DLD1 (cell line): ENCODE data around the gene STOM.

Source experiments
- in situ Hi-C: cut with HindIII; loops from 2 replicates; pipeline ENCODE4 v1.10.0; 2017; ENCODE audit warnings: low sequenced_read_pairs

Gene STOM

DNA sequence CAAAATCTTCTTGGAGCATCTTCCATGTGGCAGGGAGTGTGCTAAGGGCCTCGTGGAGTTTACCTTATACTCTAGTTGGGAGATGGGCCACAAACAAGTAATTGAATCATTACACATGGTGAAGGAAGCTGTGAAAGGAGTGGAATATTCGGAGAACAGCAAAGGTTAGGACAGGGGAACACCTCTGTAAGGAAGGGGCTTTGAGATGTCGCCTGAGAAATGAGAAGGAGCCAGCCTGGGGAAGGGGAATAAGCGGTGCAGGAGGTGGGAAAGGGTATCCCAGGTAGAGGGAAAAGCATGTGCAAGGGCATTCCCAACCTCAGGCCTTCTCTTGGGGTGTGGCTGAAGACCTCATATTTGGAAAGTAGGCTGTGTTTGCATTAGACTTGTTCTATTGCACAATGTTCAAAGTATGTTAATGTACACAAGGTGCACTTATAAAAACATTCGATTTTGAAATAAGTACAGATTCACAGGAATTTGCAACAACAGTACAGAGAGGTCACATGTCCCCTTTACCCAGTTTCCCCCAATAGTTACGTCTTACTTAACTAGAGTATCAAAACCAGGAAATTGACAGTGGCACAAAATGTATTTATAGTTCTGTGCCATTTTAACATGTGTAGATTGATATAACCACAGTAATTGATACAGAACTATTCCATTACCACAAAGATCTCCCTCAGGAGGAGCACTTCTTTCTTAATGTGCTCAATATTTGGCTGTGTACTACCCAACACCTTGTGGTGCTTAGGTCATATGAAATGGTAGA lies 2.4 kb upstream of the STOM start:
- in situ Hi-C loops: no loop called here

- in situ Hi-C loops: no loop called here
These were observed 1.5 kb upstream of the STOM start for GRCh38 chr9:121371495-121372061.

DNA sequence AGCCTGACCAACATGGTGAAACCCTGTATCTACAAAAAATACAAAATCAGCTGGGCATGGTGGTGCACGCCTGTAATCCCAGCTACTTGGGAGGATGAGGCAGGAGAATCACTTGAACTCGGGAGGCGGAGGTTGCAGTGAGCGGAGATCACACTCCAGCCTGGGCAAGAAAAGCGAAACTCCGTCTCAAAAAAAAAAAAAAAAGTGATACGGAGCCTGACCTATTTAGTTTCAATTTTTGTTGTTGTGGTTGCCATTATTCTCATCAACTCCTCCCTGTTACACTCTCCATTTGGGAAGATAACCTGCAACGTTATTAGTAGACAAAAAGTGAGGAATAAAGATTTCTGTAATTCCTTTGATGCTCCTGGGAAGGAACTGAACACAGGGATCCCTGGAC lies 1.3 kb downstream of the STOM start:
- in situ Hi-C loops: no loop called here

DNA sequence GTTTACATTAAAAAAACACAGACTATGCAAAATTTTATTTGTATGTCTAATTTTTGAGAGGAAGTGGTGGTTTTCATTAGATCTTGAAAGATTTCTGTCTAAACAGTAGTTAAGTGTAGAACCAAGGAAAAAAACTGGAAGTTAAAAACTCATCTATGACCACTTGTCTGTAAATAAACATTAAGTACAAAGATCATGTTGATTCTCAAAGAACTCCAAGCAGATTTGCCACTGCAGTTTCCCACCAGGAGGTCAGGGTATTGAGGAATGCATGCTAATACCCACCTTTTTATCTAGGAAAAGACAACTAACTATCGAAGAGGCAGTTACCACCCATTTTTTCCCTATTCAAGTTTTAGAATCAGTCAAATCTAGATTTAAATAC lies 1.9 kb downstream of the STOM start:
- in situ Hi-C loops: no loop called here

- in situ Hi-C loops: no loop called here
These were observed 2.5 kb downstream of the STOM start for GRCh38 chr9:121367306-121368137.

- in situ Hi-C loops: no loop called here
These were observed 3.3 kb downstream of the STOM start for GRCh38 chr9:121366611-121367192.

- in situ Hi-C loops: no loop called here
These were observed 4.5 kb downstream of the STOM start for GRCh38 chr9:121365564-121365963.

- in situ Hi-C loops: no loop called here
These were observed 5.2 kb downstream of the STOM start for GRCh38 chr9:121364886-121365285.

DNA sequence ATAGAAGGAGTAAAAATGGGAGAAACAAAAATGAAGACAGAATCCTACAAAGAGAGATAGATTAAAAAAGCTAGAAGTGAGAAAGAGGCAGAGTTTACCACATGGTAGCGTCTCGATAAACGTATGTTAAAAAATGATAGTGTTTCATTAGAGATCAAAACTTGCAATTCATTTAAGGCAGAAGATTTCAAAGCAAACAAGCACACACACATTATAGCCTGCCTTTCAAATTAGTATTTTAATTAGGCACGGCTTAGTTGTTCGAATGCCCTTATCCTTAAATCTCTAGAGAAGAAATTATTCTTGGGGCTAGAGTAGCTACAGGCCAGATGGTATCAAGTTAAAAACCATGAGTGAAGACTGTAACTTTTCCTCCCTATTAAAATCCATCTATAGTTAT lies 6.0 kb downstream of the STOM start:
- in situ Hi-C loops: no loop called here

DNA sequence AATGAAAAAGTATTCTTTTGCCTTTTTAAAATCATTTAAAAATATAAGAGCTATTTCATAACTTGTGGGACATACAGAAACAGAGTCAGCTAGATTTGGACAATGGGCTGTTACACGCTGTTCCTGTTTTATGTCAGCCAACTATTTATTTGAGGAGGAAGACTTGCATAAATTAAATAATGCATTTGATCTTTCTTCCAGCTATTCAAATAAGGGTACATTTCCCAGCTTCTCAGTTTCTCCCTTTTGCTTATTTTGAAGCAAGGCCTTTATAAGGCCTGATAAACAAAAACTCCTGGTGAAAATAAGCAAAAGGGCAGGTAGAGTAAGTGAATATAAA lies 6.5 kb downstream of the STOM start:
- in situ Hi-C loops: no loop called here

DNA sequence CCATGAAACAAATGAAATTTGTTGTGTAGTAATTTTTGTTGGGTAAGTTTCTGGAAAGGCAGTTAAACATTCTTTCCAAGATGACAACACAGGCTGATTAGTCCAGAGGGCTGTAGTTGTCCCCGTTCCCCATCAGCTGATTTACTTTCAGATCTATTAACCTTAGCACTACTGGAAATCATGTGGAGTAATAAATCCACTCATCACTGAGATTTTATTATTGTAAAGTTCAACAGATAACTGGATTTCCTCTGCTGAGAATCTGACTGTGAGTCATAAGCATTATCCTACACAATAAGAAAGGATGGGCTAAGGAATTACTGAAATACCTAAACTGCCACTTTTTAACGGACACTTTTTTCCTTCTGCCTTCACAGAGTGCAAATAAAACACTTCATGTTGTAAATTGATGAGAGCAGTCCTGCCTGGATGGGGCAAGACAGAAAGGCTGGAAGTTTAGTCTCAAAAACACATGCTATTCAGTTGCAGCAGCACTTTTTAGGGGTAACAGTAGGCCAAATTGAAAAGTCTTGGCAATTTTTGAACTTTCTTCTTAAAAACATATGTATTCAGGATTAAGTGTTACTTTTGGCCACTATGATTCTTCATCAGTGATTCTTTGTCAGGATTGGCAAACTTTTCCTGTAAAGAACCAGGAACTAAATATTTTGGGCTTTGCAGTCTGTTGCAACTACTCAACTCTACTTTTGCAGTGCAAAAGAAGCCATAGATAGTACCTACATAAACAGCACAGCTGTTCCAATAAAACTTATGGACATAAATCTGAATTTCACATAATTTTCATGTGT lies 7.0 kb downstream of the STOM start:
- in situ Hi-C loops: no loop called here

DNA sequence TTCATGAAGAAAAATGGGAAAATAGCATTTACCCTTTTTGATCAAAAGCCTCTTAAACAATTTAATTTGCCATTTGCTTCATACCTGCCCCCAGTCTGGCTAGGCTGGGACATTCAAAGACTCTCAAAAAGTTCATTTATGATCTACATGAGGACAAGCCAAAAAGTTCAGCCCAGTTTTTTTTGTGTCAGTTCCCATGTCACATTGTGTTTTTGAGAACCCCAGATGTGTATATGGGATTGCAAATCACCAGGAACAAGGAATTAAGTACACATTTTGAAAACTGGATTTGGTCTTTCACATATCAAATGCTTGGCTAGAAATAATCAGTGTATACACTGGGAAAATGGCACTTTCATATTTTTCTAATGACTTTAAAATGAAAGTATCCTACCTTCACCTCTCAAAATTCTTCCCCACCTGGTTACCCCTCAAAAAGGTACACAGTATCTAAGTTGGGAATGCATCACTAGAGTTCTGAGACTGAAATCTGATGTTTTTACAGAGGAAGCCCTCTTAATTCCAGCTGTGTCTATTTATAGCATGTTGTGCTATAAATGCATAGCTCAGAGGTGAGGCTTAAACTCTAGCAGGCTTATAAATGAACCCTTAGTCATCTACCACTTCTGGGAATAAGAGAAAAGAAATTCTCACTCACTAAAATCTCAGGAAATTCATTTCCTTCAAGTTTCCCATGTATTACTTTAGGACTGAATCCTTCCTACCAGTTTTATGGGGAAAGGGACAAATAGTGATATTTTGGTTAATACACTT lies 9.3 kb downstream of the STOM start:
- in situ Hi-C loops: no loop called here

- in situ Hi-C loops: no loop called here
These were observed 10.4 kb downstream of the STOM start for GRCh38 chr9:121359351-121360294.

GRCh38 chr9:121358751-121359150 lies 11.3 kb downstream of the STOM start:
- in situ Hi-C loops: no loop called here

GRCh38 chr9:121357011-121357410 lies 13.0 kb downstream of the STOM start:
- in situ Hi-C loops: no loop called here

DNA sequence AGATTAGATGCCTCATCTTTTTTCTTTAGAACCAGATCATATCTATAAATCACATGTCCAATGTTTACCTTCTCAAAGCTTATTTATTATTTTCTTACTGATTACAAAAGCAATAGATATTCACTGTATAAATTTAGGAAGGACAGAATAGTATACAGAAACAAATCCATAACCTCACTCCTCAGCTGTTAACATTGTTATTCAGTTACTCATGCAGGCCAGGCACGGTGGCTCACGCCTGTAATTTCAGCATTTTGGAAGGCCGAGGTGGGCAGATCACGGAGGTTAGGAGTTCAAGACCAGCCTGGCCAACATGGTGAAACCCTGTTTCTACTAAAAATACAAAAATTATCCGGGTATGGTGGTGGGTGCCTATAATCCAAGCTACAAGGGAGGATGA lies 15.3 kb downstream of the STOM start:
- in situ Hi-C loops: no loop called here

DNA sequence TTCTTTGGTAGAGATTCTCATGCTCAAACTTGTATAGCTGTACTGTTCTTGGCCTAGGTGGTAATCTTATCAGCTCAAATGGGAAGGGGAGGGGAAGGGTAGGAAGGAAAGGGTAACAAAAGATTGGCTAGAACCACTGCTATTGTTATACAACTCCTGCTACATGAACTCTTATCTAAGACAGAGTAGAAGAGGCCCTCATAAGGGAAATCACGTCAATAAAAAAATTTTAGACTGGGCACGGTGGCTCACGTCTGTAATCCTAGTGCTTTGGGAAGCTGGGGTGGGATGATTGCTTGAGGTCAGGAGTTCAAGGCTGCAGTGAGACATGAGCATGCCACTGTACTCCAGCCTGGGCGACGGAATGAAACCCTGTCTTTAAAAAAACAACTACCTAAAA lies 15.9 kb downstream of the STOM start:
- in situ Hi-C loops: no loop called here

GRCh38 chr9:121353241-121354061 lies 16.6 kb downstream of the STOM start:
- in situ Hi-C loops: no loop called here
